ENCODE data around the gene TMEM175. TPM values are rescaled to one million over a fixed set of nuclear protein-coding genes. Genes with fewer than 3 reads are reported as not detected.

Gene TMEM175
- total and polyA plus RNA-seq, 2 donors (not counting 1 experiment from before 2014, with no cell fraction given), result 44.4 to 432 TPM

- Mint-ChIP-seq H3K4me1 (peaks cover 30% of the 10 kb centered on the region), H3K4me3 (peak overlapping the region; percentile 44), H3K27me3 (peaks cover 13% of the 10 kb centered on the region), H3K9me3 (ENCODE audit: insufficient read depth) (no peaks in the 10 kb centered on the region), H3K27ac (no peak overlapping the region)
- DNase-seq, result no peak
- intact Hi-C loops (cut with micrococcal nuclease), result no loop called here
- Histone ChIP-seq H3K36me3 (replicated peaks in 1 of 2; ENCODE audit: control extremely low read depth in 1 of 2, control insufficient read depth in 1 of 2, extremely low read depth in 1 of 2, insufficient read depth in 2 of 2, low read length in 1 of 2) (no peaks in the 10 kb centered on the region), H2AFZ (ENCODE audit: insufficient read depth, low read depth, low read length, poor library complexity, severe bottlenecking) (no peak overlapping the region), H3K27me3 (replicated peaks in 1 of 4; ENCODE audit: control extremely low read depth in 1 of 4, control insufficient read depth in 3 of 4, insufficient read depth in 4 of 4, low read length in 3 of 4) (peaks cover 0 to 55% (median 22%) of the 10 kb centered on the region in 4 experiments), H3K4me1 (ENCODE audit: control insufficient read depth in 2 of 2, insufficient read depth in 2 of 2, low read length in 2 of 2) (peaks cover 29 to 30% of the 10 kb centered on the region in 2 donors), H3K27ac (ENCODE audit: low read length in 2 of 2) (no peak overlapping the region), H3K79me2 (ENCODE audit: control insufficient read depth, insufficient read depth, low read length) (no peaks in the 10 kb centered on the region), H4K20me1 (ENCODE audit: control insufficient read depth, insufficient read depth, low read length, poor library complexity, severe bottlenecking) (peaks cover 8% of the 10 kb centered on the region), H3K9me3 (ENCODE audit: control extremely low read depth in 1 of 3, control insufficient read depth in 2 of 3, insufficient read depth in 1 of 3, low read length in 2 of 3) (peaks cover 0 to 35% (median 0%) of the 10 kb centered on the region in 3 donors), H3K4me3 (ENCODE audit: control extremely low read depth in 1 of 5, extremely low read depth in 1 of 5, insufficient read depth in 1 of 5, low read depth in 2 of 5, low read length in 4 of 5) (peak overlapping the region in 1 of 5 experiments; percentile 11), H3K4me2 (replicated peaks; ENCODE audit: low read depth, low read length, poor library complexity, severe bottlenecking) (peak overlapping the region; percentile 72), H3K9ac (ENCODE audit: low read length) (no peak overlapping the region)
- ChIA-PET CTCF (interaction anchor here (1.0 kb wide), 1 partner anchor 10 kb away, joined by 5 read pairs; the partner anchor contains the start of gene IDUA), POLR2A (interaction anchor here (0.6 kb wide), 1 partner anchor 132 kb away, joined by 3 read pairs; no protein-coding TSS in a partner anchor)
- ATAC-seq (ENCODE audit: low read depth), result peak; percentile 54
- WGBS (ENCODE audit: insufficient coverage), result 3% methylated on average over 65 of the region's 68 CpGs
- TF ChIP-seq EZH2 (IDR thresholded peaks at IDR 0.05; ENCODE audit: borderline replicate concordance, insufficient read depth, low read depth, low read length, poor library complexity, severe bottlenecking), result no peak
- TF ChIP-seq CTCF (IDR thresholded peaks at IDR 0.05), result no peak
Observed at GRCh38 chr4:997375-998071, 65.3 kb downstream of the TMEM175 start.
